AG04450 (cell line): ENCODE results near the gene GPATCH8. TPM values are rescaled to one million over a fixed set of nuclear protein-coding genes. Genes with fewer than 3 reads are reported as not detected.

Experiments
- CTCF ChIA-PET: fragments of 300-600, 350-600 bp; formaldehyde crosslinking; extraction: SDS; loops from one replicate; lab custom pipeline; 2022; ENCODE audit warnings: antibody characterized with exemption, inconsistent platforms; lab: Charles Lee
- POLR2A ChIA-PET: fragments of 350-600 bp; formaldehyde crosslinking; extraction: SDS; loops from one replicate; lab custom pipeline; 2021; ENCODE audit warnings: antibody characterized with exemption, inconsistent platforms; lab: Yijun Ruan, JAX
- DNase-seq: peaks from one replicate; pipeline ENCODE4 v3.0.0-alpha.2; 2011; ENCODE audit warnings: low read depth, low spot score
- H3K27ac ChIP-seq: one replicate; pipeline ENCODE4 v1.5.1; 2012; ENCODE audit warnings: low read depth, low read length, control low read depth
- H3K27me3 ChIP-seq: one replicate; pipeline ENCODE4 v1.6.0; 2012; ENCODE audit warnings: low read length; ENCODE audit not compliant: control insufficient read depth, insufficient read depth
- H3K4me3 ChIP-seq: 2 replicates; pipeline ENCODE4 v1.5.1; 2011; ENCODE audit warnings: mild to moderate bottlenecking, low read depth, low read length, control low read depth
- H3K9me3 ChIP-seq: 2 replicates; pipeline ENCODE4 v1.5.1; 2012; ENCODE audit warnings: low read length; ENCODE audit not compliant: control insufficient read depth, insufficient read depth
- polyA plus RNA-seq: library from polyadenylated mRNA; depleted of rRNA; stranded (reverse); fragments of >200 nt; gene quantifications from 2 replicates; pipeline ENCODE4 v1.2.3, GENCODE V29; 2011
- TF ChIP-seq, protein P1 (sequence below): IDR thresholded peaks from 2 replicates; pipeline ENCODE4 v1.5.1; 2011; ENCODE audit warnings: low read depth, low read length, control low read depth, inconsistent platforms

The GPATCH8 gene
- polyA plus RNA-seq, 1 experiment, result 16.4 TPM

DNA sequence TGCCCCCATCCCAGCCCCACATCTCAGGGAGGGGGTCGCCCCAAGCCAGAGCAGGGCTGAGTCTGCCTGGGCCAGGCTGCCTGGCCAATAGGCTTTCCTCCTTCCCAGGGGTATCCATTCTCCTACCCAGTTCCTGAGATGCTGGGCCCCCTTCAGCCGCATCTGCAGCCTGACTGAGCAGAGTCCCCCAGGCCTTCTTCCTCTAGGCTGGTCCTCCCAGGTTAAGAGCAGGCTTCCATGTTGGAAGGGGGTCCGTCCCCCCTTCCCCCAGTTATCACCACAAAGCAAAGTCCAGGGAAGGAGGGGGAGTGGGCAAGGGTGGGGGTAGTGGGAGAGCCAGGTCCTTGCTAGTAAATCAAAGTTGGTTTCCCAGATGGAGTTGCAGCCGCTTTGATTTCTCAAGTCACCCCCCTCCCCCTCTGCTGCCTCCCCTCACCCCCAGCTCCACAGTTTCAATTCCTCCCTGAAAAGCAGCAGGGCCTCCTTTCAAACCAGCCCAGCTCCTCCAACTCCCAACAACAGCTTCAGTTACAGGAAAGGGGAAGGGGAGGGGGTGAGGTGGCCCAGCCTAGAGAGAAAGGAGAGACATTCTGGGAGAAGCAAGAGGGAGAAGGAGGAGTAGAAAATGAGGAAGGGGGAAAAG, 44.5 kb upstream of the GPATCH8 start:
- no peaks in the 10 kb centered on the region for H3K9me3 ChIP-seq
- ChIA-PET CTCF (interaction anchor here (3.8 kb wide), 1 partner anchor 14 kb away, joined by 35 read pairs; no protein-coding TSS in a partner anchor), POLR2A (interaction anchor here (0.7 to 8.4 kb wide), 2 partner anchors 8 to 340 kb away, joined by 3 to 143 read pairs; partner anchors contain the start of gene FZD2)
- no peak overlapping the region for H3K4me3 ChIP-seq
- peak overlapping the region; percentile 95 for H3K27ac ChIP-seq
- TF ChIP-seq, protein P1, sequence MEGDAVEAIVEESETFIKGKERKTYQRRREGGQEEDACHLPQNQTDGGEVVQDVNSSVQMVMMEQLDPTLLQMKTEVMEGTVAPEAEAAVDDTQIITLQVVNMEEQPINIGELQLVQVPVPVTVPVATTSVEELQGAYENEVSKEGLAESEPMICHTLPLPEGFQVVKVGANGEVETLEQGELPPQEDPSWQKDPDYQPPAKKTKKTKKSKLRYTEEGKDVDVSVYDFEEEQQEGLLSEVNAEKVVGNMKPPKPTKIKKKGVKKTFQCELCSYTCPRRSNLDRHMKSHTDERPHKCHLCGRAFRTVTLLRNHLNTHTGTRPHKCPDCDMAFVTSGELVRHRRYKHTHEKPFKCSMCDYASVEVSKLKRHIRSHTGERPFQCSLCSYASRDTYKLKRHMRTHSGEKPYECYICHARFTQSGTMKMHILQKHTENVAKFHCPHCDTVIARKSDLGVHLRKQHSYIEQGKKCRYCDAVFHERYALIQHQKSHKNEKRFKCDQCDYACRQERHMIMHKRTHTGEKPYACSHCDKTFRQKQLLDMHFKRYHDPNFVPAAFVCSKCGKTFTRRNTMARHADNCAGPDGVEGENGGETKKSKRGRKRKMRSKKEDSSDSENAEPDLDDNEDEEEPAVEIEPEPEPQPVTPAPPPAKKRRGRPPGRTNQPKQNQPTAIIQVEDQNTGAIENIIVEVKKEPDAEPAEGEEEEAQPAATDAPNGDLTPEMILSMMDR, result no peak
- no peak for DNase-seq
- no peaks in the 10 kb centered on the region for H3K27me3 ChIP-seq

DNA sequence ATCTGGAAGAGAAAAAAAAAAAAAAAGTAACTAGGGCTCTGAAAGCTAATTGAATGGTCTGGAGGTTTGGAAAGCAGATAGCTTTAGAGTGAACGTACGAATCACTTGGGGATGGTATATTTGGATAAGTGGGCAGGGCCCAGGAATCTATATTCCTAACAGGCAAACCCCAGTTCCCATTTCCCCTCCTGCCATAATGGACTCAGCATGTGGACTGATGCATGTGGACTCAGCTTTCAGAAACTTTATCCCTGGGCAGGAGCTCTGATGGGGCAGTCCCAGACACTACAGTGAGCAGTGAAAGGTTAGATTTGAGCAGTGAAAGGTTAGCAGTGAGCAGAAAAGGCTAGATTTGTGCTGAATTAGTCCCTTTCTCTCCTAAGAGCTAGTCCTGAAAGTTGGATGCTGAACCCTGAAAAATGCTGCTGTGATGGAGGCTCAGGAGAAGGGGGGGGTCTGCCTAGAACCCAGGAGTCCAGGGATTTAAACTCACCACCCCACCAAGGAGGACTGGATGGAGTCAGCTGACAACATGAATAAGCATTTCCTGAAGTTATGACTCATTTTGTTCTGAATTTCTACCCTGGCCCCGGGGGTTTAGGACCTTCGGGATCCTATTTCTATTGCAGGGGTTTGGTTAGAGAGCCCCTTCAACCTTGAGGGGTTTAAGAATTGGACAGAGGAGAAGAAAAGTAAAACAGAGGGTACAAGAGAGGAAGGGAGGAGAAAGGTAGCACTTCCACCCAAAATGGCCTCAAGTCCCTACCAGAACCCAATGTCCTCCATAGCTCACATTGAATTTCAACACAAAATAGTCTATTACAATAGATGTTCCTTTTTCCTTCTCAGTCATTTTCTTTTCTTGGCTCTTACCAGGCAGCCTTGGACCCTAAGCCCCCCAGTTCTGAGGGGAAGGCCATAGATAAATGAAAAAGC, 43.7 kb upstream of the GPATCH8 start:
- H3K27me3 ChIP-seq, result no peaks in the 10 kb centered on the region
- H3K27ac ChIP-seq, result peak overlapping the region; percentile 95
- DNase-seq, result no peak
- ChIA-PET POLR2A (interaction anchor here (0.7 to 8.4 kb wide), 3 partner anchors 9 to 341 kb away, joined by 3 to 143 read pairs (median 3); partner anchors contain the start of gene FZD2), CTCF (interaction anchor here (0.9 to 3.8 kb wide), 2 partner anchors 13 to 23 kb away, joined by 3 to 35 read pairs; no protein-coding TSS in a partner anchor)
- TF ChIP-seq, protein P1, result no peak
- no peaks in the 10 kb centered on the region for H3K9me3 ChIP-seq
- no peak overlapping the region for H3K4me3 ChIP-seq

DNA sequence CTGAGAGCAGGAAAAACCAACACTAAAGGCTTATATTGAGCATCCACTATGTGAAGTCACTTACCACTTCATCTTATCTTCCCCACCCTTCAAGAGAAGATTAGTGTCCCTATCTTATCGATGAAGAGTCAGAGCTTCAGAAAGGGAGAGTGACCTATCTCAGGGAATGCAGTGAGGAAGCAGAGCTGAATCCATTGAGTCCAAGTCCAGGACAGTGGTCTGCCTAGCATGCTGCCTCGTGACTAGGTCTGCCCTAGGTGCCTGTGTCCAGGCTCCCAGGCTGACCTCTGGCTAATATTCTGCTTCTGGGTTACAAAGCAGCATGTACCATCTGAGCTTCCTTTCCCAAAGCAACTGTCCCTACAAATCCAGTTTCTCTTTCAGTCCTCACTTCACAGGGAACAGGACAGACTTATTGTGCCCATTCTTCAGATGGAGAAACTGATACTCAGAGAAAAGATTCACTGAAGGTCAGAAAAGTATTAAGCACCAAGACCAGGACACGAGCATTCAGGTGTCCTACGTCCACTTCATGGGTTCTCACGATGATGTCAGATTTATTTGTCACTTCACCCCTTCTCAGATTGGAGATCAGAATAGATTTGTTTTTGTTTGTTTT, 40.8 kb upstream of the GPATCH8 start:
- ChIA-PET CTCF (interaction anchor here (0.6 to 3.6 kb wide), 3 partner anchors 10 to 13 kb away, joined by 3 to 23 read pairs (median 3); no protein-coding TSS in a partner anchor), POLR2A (interaction anchor here (0.6 to 8.4 kb wide), 5 partner anchors 7 to 43 kb away, joined by 3 to 143 read pairs (median 6); partner anchors contain the start of gene FZD2)
- Histone ChIP-seq H3K4me3 (no peak overlapping the region; the same call in 1 of the 2 replicates), H3K27me3 (no peaks in the 10 kb centered on the region), H3K9me3 (no peaks in the 10 kb centered on the region), H3K27ac (peak overlapping the region; percentile 99)
- TF ChIP-seq, protein P1, result no peak
- no peak for DNase-seq

DNA sequence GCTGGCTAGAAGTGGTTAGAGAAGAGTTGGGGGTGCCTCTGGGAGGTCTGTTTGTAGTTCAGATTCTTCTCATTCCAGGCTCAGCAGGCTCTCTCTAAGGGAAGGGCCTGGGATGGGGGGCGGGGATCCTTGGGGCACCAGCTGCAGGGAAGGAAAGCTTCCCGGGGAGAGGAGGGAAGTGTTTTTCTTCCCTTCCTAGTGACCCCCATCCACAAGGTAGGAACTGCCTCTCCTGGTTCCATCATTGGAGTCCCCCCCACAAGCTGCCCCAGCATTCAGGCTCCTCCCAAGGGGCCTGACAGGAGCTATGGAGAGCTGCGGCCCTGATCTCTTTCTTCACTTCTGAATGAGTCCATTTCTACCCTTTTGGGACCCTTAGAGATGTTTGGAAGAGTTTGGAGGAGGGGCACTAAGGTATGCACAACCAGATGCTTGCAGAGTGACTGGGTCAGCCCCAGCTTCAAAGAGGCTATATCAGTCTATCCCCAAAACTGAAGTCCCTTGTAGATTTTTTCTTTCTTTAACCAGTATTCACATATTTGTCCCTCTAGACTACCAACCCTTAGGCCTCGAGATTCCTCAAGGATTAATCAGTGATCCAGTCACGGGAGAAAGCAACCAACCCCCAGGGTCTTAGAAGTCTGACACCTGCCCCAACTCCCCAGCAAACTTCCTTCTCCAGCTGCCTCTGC, 40.2 kb upstream of the GPATCH8 start:
- Histone ChIP-seq H3K9me3 (no peaks in the 10 kb centered on the region), H3K27ac (peak overlapping the region; percentile 99), H3K4me3 (peak overlapping the region; percentile 39), H3K27me3 (no peaks in the 10 kb centered on the region)
- peak; percentile 88 for DNase-seq
- TF ChIP-seq, protein P1, result no peak
- ChIA-PET CTCF (interaction anchor here (0.6 to 3.6 kb wide), 3 partner anchors 10 to 12 kb away, joined by 3 to 23 read pairs (median 3); no protein-coding TSS in a partner anchor), POLR2A (interaction anchor here (0.6 to 8.4 kb wide), 7 partner anchors 10 to 91 kb away, joined by 3 to 143 read pairs (median 4); partner anchors contain the start of genes FZD2 and GPATCH8)
